PC-3 (cell line): Measurements from ENCODE around the gene LGALS4. TPM values are rescaled to one million over a fixed set of nuclear protein-coding genes. Genes with fewer than 3 reads are reported as not detected.
"Not testable (repeated sequence)": the region's sequence is repeated elsewhere in the genome, so short reads cannot be mapped to it uniquely, and the experiment has no call there.

ENCODE experiments used
- ATAC-seq: fragments of 200-7000 bp; cut with Tn5 transposase; 2 replicates; pipeline ENCODE4 v1.9.1; 2020; ENCODE audit warnings: mild to moderate bottlenecking, moderate library complexity
- BruUV-seq: library from RNA; stranded (reverse); fragments of 400-500 nt; replicated peaks from 2 replicates; lab custom pipeline; 2021; lab: Mats Ljungman, UMichigan
- CTCF ChIA-PET: fragments of 300-600 bp; sonication (Branson Sonifier 250); formaldehyde crosslinking; loops from one replicate; lab custom pipeline; 2022; ENCODE audit warnings: antibody characterized with exemption; lab: Charles Lee
- POLR2A ChIA-PET: fragments of 300-600 bp; sonication (Branson Sonifier 250); formaldehyde crosslinking; loops from one replicate; lab custom pipeline; 2022; ENCODE audit warnings: antibody characterized with exemption; ENCODE audit not compliant: unreplicated experiment; lab: Charles Lee
- DNase-seq: peaks from one replicate; pipeline ENCODE4 v3.0.0-alpha.2; 2015
- H2AFZ ChIP-seq: fragments of 300-600 bp; sonication (generic); 2 replicates; pipeline ENCODE4 v1.6.0; 2016; ENCODE audit warnings: antibody characterized with exemption, low read length
- H3F3A ChIP-seq: fragments of 300-600 bp; sonication (generic); one replicate; pipeline ENCODE4 v1.6.0; 2017; ENCODE audit warnings: antibody characterized with exemption, low read length, control low read depth, mild to moderate bottlenecking; ENCODE audit not compliant: unreplicated experiment
- H3K27ac ChIP-seq: fragments of 300-600 bp; sonication (generic); 2 replicates; pipeline ENCODE4 v1.5.1; 2016; ENCODE audit warnings: mild to moderate bottlenecking, low read length
- H3K27me3 ChIP-seq: fragments of 300-600 bp; sonication (generic); 2 replicates; pipeline ENCODE4 v1.6.1; 2016; ENCODE audit warnings: low read length, mixed read lengths
- H3K36me3 ChIP-seq: fragments of 300-600 bp; sonication (generic); 2 replicates; pipeline ENCODE4 v1.6.1; 2016; ENCODE audit warnings: low read depth, mixed run types, low read length, mixed read lengths
- H3K4me1 ChIP-seq: fragments of 300-600 bp; sonication (generic); 2 replicates; pipeline ENCODE4 v1.5.1; 2016; ENCODE audit warnings: low read length; ENCODE audit not compliant: insufficient read depth
- H3K4me2 ChIP-seq: fragments of 300-600 bp; sonication (generic); 2 replicates; pipeline ENCODE4 v1.6.0; 2016; ENCODE audit warnings: low read length
- H3K4me3 ChIP-seq: fragments of 300-600 bp; sonication (generic); 2 replicates; pipeline ENCODE4 v1.5.1; 2016; ENCODE audit warnings: mild to moderate bottlenecking, low read length, mixed read lengths
- H3K79me2 ChIP-seq: fragments of 300-600 bp; sonication (generic); 2 replicates; pipeline ENCODE4 v1.6.1; 2017; ENCODE audit warnings: low read length, mixed read lengths
- H3K9ac ChIP-seq: fragments of 300-600 bp; sonication (generic); 2 replicates; pipeline ENCODE4 v1.6.0; 2016; ENCODE audit warnings: mild to moderate bottlenecking, low read length
- H3K9me2 ChIP-seq: fragments of 300-600 bp; sonication (generic); replicated peaks from 2 replicates; pipeline ENCODE4 v1.6.1; 2016; ENCODE audit warnings: mixed run types, low read length, mixed read lengths
- H3K9me3 ChIP-seq: fragments of 300-600 bp; sonication (generic); 2 replicates; pipeline ENCODE4 v1.6.1; 2016; ENCODE audit warnings: low read length, mixed read lengths
- H4K20me1 ChIP-seq: fragments of 300-600 bp; sonication (generic); 2 replicates; pipeline ENCODE4 v1.6.1; 2016; ENCODE audit warnings: low read length, mixed read lengths
- CTCF ChIP-seq: fragments of 300-600 bp; sonication (generic); conservative IDR thresholded peaks from 2 replicates; pipeline ENCODE4 v1.5.1; 2017; ENCODE audit warnings: antibody characterized with exemption, low read depth, mild to moderate bottlenecking, low read length
- EZH2 ChIP-seq: fragments of 300-600 bp; sonication (generic); IDR thresholded peaks from one replicate; pipeline ENCODE4 v1.6.1; 2017; ENCODE audit warnings: antibody characterized with exemption, mild to moderate bottlenecking, low read length; ENCODE audit not compliant: unreplicated experiment
- EZH2phosphoT487 ChIP-seq: fragments of 300-600 bp; sonication (generic); IDR thresholded peaks from 2 replicates; pipeline ENCODE4 v1.6.1; 2018; ENCODE audit warnings: mild to moderate bottlenecking, antibody characterized with exemption, low read length, borderline replicate concordance
- intact Hi-C: fragments of 100-400 bp; cut with micrococcal nuclease; formaldehyde crosslinking; loops from 2 replicates; pipeline ENCODE4 v1.9.0; 2023
- total RNA-seq: library from RNA; depleted of rRNA; stranded (reverse); fragments of >200 nt; gene quantifications from 2 replicates; pipeline ENCODE4 v1.2.3, GENCODE V29; 2014; rRNA removed

The LGALS4 gene
- total RNA-seq, 1 experiment from 2014 or later, result 0.51 TPM

- Histone ChIP-seq H3K36me3 (no peaks in the 10 kb centered on the region), H3K4me3 (no peak overlapping the region), H3F3A (no peaks in the 10 kb centered on the region), H3K27ac (no peak overlapping the region), H3K79me2 (no peaks in the 10 kb centered on the region), H3K9ac (no peak overlapping the region), H4K20me1 (no peaks in the 10 kb centered on the region), H3K27me3 (no peaks in the 10 kb centered on the region), H2AFZ (no peak overlapping the region), H3K9me2 (no peaks in the 10 kb centered on the region), H3K4me2 (no peak overlapping the region), H3K9me3 (no peaks in the 10 kb centered on the region), H3K4me1 (no peaks in the 10 kb centered on the region)
- BruUV-seq, result no TSS peak
- POLR2A ChIA-PET, result no interaction called here
- intact Hi-C loops, result no loop called here
- ATAC-seq (no peak), DNase-seq (no peak)
- TF ChIP-seq CTCF (no peak), EZH2phosphoT487 (no peak), EZH2 (no peak)
- CTCF ChIA-PET, result no interaction called here
Observed at GRCh38 chr19:38759590-38760003, 53.1 kb downstream of the LGALS4 start.

GRCh38 chr19:38754196-38754595 lies 58.5 kb downstream of the LGALS4 start:
- H3K36me3 ChIP-seq, H3K9ac ChIP-seq, intact Hi-C loops, H3K79me2 ChIP-seq, H3K4me1 ChIP-seq, H3K4me3 ChIP-seq, CTCF ChIA-PET, H3F3A ChIP-seq, H3K9me3 ChIP-seq, H2AFZ ChIP-seq, H3K9me2 ChIP-seq, BruUV-seq, H3K27me3 ChIP-seq, H4K20me1 ChIP-seq, ATAC-seq, POLR2A ChIA-PET, H3K4me2 ChIP-seq, H3K27ac ChIP-seq, DNase-seq: not testable (repeated sequence)

GRCh38 chr19:38753783-38754182 lies 59.0 kb downstream of the LGALS4 start:
- CTCF ChIA-PET, H3F3A ChIP-seq, H3K27me3 ChIP-seq, H4K20me1 ChIP-seq, H3K79me2 ChIP-seq, H3K9me2 ChIP-seq, H3K9ac ChIP-seq, H3K36me3 ChIP-seq, H3K4me1 ChIP-seq, H3K9me3 ChIP-seq, H3K27ac ChIP-seq, DNase-seq, ATAC-seq, BruUV-seq, POLR2A ChIA-PET, H3K4me2 ChIP-seq, H3K4me3 ChIP-seq, H2AFZ ChIP-seq, intact Hi-C loops: not testable (repeated sequence)

Other genes with a start within 250 kb of the LGALS4 start
- 0.63 and 2.3 TPM in 2 replicates for gene MAP4K1, start 195.0 kb downstream of the LGALS4 start, total RNA-seq
- gene EIF3K, start 193.8 kb downstream of the LGALS4 start, total RNA-seq, result 310 and 414 TPM in 2 replicates
- 382 and 397 TPM in 2 replicates for gene ACTN4, start 165.3 kb downstream of the LGALS4 start, total RNA-seq
- gene CAPN12, start 68.5 kb downstream of the LGALS4 start, total RNA-seq, result 3.8 and 5.5 TPM in 2 replicates
- not detected in 2 replicates for gene LGALS7, start 39.4 kb downstream of the LGALS4 start, total RNA-seq
- gene LGALS7B, start 23.7 kb downstream of the LGALS4 start, total RNA-seq, result not detected in 2 replicates
- gene ECH1, start 18.8 kb upstream of the LGALS4 start, total RNA-seq, result 41.8 and 78.9 TPM in 2 replicates
- 315 and 331 TPM in 2 replicates for gene HNRNPL, start 37.0 kb upstream of the LGALS4 start, total RNA-seq
- gene RINL, start 65.3 kb upstream of the LGALS4 start, total RNA-seq, result 1.2 and 3.2 TPM in 2 replicates
- gene SIRT2, start 86.7 kb upstream of the LGALS4 start, total RNA-seq, result 37.9 and 55.2 TPM in 2 replicates
- gene NFKBIB, start 87.0 kb upstream of the LGALS4 start, total RNA-seq, result 43.7 and 44.9 TPM in 2 replicates
- gene CCER2, start 99.2 kb upstream of the LGALS4 start, total RNA-seq, result 0.26 TPM in 1 of 2 replicates, not detected in the other
- 26.7 and 28.3 TPM in 2 replicates for gene SARS2, start 117.8 kb upstream of the LGALS4 start, total RNA-seq
- gene MRPS12, start 118.0 kb upstream of the LGALS4 start, total RNA-seq, result 143 and 156 TPM in 2 replicates
- gene FBXO17, start 162.8 kb upstream of the LGALS4 start, total RNA-seq, result not detected in 2 replicates
- gene FBXO27, start 219.6 kb upstream of the LGALS4 start, total RNA-seq, result 7.1 and 16.5 TPM in 2 replicates